Lung microvascular endothelial cell (primary cell): ENCODE data around the gene LARGE2. TPM values are rescaled to one million over a fixed set of nuclear protein-coding genes. Genes with fewer than 3 reads are reported as not detected.

Source experiments
- DNase-seq, 2 donors: peaks; one replicate each; pipeline versions ENCODE4 v3.0.0 to v3.0.0-alpha.2; 2010; ENCODE audit warnings: low read depth in 2 of 2
- total RNA-seq: library from RNA; depleted of rRNA; stranded (reverse); fragments of >200 nt; gene quantifications from 2 replicates; pipeline ENCODE4 v1.2.1, GENCODE V29; 2014

Gene LARGE2
- total RNA-seq, 1 donor from 2014 or later: not detected

DNA sequence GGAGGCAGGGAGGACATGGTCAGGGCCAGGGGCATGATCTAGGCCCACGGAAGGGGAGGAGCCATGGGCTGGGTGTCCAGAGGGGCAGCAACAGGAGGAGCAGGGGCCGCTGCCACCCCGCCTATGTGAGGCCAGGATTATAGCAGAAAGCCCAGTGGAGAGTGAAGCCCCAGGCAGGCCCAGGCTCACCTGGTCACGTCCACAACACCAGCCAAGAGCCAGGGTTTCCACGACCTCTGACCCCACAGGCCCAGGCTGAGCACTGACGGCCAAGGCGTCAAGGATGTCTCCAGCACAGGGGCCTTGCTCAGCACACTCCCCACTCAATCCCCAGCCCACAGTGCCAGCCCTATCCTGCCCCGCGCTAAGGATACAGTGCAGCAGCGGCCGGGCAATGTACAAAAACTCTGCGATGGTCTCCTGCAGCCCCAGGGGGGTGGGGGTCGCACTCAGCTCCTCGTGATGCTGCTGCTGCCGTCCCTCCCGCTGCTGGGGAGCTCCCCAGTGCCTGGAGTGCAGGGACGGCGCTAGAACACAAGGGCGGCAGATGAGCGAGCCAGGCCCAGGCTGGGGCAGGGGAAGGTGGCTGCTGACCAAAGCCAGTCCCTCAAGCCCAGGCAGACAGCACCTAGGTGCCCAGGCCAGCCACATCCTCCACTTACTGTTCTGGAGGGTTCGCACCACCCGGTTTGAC lies 8.4 kb upstream of the LARGE2 start:
- no peak for DNase-seq

GRCh38 chr11:45915446-45915845 lies 7.0 kb upstream of the LARGE2 start:
- no peak for DNase-seq

- DNase-seq: no peak
These were observed 5.2 kb upstream of the LARGE2 start for GRCh38 chr11:45917286-45917622.

DNA sequence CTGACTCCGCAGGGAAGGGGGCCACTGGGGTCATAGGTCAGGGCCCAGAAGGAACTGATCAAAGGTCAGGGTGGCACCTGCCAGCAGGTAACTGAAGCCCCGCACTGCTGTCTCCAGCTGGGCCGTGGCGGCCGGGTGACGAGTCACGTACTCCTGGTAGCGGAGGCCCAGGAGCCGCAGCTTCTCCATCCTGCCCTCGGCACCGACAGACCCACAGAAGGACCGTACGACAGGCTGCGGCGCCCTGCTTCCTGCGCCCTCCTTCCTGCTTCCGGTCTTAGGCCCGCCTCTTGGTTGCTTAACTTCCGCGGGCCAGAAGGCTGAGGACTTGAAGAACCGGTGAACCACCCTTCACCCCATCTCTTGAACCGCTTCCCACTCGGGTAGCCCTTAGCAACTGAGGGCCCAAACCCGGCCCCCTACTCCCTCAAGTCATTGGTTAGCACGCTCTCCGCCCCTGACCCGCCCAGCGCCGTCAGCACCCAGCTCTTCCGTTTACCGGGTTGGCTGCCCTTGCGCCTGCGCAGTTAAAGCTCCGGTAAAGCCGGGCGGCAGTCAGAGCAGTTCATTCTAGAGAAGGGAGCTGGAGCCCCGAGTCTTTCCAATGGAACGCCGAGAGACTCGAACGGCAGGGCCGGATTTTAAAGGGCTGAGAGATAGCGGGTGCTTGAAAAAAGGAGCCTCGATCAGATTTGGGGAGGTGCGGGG lies 4.7 kb upstream of the LARGE2 start, which contains the start of gene PEX16:
Gene PEX16, minus strand, starts transcription at position 255 of the 708 bp plus-strand sequence. Its CDS starts 66 bp downstream, at position 189.
- peak; percentile 97 to 100 for DNase-seq

DNA sequence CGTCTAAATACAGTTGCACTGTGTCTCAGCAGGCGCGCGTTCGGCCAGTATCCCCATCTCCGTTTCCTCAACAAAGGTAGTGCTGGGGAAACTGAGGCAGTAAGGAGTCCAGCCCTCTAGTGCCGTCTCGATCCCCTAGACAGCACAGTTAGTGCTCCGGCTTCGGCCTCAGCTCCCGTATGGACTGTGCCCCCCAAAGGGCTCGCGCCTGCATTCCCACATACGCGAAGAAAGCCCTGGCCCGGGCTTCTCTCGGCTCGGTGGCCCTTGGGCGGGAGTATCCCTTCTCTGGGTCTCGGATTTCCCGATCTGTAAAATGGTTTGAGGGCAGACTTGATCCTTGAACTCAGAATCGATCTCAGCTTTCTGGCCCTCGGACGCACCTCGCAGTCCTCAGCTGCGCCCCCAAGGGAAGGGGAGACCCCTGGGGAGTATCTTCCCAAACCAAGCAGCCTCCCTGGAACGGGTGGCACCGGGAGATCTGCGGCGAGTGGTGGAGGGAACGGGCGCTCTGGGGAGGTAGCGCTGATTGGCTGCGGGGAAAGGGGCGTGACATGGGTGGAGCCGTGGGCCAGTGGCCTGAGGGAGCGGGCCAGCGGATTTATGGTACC lies 4.0 kb upstream of the LARGE2 start:
- DNase-seq: peak; percentile 76 to 80

- DNase-seq: no peak
These were observed 3.3 kb upstream of the LARGE2 start for GRCh38 chr11:45918962-45919675.

DNA sequence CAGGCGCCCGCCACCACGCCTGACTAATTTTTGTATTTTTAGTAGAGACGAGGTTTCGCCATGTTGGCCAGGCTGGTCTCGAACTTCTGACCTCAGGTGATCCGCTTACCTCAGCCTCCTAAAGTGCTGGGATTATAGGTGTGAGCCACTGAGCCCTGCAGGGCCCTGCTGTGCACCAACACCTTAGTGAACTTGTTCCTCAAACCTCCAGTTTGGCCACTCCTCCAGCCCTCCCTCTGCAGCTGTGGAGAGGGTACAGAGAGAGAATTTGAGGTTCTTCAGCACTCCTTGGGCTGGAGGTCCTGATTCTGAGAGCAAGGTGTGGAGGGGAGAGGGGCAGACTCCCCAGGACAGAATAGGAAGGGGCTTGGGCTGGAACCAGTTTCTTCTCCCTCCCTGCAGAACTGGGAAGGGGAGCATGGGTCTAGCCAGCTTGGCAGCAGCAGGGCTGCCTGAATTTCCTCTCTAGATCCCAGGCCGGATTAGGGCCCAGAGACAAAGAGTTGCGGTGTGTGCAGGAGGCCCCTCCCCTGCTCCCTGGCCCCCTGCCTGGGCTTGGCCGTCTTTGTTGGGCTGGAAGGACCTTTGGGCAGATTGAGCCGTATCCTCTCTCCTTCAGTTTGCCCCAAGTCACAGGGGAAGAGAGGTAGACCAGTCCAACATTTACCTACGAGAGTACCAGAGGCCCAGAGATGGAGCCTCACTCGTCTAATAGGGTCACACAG lies 2.5 kb upstream of the LARGE2 start:
- no peak for DNase-seq

DNA sequence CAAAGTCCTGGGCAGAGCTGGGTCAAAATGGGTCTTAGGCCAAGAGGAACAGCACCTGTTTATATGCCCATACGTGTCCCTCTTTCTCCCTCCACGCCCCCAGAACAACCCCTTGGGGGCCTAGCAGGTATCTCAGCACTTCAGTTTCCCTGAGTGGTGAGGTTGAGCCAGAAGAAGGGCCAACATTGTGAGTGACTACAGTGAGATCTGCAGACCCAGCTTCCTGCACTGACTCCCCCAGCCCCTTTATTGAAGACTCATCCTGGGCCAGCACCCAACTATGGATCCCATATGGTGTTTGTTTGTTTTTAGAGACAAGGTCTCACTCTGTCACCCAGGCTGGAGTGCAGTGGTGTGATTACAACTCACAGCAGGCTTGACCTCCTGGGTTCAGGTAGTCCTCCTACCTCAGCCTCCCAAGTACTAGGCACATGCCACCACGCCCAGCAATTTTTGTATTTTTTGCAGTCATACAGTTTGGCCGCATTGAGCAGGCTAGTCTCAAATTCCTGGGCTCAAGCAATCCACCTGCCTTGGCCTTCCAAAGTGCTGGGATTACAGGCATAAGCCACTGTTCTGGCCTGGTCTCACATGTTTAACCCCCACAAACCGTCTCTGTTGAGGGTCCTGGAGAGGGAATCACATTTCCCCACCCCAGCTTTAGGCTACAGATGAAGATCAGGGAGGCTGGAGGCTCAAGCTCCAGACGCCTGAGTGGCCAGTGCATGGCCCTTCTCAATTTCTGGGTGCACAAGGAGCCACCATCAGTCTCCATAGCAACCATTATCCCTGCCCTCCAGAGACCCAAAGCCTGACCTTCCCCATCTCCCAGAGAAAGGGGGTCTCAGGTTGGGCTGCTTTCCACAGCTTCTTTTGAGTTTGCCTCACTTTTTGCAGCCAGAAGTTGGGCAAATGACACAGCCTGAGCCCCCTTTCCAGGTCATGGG lies 1.7 kb upstream of the LARGE2 start:
- no peak for DNase-seq

- no peak for DNase-seq
These were observed 663 bp upstream of the LARGE2 start for GRCh38 chr11:45921561-45922424.

DNA sequence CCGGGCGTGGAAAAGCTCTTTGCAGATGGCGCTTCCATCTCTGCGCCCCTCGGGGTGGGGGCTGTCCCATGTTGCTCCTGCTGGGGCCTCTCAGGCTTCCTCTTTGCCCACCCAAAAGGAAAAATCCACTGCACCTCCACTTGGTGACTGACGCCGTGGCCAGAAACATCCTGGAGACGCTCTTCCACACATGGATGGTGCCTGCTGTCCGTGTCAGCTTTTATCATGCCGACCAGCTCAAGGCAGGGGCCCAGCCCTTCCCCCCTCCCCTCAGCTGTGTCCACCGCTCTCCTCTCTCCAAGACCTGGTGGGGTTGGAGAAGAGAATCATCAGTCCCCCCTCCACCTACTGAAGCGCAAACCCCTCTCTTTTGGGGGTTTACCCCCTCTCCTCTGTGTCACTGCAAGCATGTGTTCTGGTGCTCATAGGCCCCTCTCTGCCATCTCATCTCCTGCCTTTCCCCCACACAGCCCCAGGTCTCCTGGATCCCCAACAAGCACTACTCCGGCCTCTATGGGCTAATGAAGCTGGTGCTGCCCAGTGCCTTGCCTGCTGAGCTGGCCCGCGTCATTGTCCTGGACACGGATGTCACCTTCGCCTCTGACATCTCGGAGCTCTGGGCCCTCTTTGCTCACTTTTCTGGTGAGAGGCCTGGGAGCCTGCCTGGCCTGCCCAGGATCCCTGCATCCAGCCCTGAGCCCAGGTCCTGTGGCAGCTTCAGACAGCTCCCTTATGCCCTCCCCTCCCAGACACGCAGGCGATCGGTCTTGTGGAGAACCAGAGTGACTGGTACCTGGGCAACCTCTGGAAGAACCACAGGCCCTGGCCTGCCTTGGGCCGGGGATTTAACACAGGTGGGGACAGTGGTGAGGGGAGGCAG lies 1.8 kb downstream of the LARGE2 start:
- DNase-seq: no peak

- no peak for DNase-seq
These were observed 2.5 kb downstream of the LARGE2 start for GRCh38 chr11:45924927-45925326.

DNA sequence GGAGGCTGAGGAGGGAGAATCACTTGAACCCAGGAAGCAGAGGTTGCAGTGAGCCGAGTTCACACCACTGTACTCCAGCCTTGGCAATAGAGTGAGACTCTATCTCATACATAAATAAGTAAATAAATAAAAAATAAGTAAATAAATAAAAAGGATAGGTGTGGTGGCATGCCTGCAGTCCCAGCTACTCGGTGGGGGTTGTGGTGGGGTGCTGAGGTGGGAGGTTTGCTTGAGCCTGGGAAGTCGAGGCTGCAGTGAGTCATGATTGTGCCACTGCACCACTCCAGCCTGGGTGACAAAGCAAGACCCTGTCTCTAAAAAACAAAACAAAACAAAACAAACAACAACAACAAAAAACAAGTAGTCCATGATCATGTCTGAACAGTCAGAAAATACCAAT lies 3.1 kb downstream of the LARGE2 start:
- DNase-seq: no peak

GRCh38 chr11:45926001-45926401 lies 3.5 kb downstream of the LARGE2 start:
- no peak for DNase-seq

- no peak for DNase-seq
These were observed 4.3 kb downstream of the LARGE2 start for GRCh38 chr11:45926536-45927331.

- no peak for DNase-seq
These were observed 4.9 kb downstream of the LARGE2 start for GRCh38 chr11:45927332-45927683.

DNA sequence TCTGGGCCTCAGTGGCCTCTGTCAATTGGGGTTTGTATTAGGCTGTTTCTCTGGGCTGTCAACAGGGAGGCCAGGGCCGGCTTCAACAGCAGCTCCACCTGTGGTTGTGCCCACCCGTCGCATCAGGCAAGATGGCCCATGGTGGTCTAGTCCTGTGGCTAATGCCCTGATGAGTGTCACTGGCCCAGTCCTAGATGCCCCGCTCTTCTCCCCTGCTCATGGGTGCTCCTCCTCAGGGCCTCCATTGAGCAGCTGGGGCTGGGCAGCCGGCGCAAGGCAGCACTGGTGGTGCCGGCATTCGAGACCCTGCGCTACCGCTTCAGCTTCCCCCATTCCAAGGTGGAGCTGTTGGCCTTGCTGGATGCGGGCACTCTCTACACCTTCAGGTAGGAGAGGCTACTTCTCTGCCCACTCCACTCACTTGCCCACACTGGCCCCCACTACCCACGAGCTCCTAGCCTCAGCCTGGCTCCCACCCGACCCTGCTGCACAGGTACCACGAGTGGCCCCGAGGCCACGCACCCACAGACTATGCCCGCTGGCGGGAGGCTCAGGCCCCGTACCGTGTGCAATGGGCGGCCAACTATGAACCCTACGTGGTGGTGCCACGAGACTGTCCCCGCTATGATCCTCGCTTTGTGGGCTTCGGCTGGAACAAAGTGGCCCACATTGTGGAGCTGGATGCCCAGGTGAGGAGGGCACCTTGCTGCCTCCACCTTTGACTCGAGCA lies 5.4 kb downstream of the LARGE2 start:
- DNase-seq: no peak
